ENCODE data around the gene ANKRD11. TPM values are rescaled to one million over a fixed set of nuclear protein-coding genes. Genes with fewer than 3 reads are reported as not detected.
"Not testable (repeated sequence)": the region's sequence is repeated elsewhere in the genome, so short reads cannot be mapped to it uniquely, and the experiment has no call there.

Gene ANKRD11
- total RNA-seq, 1 experiment from 2014 or later = 28.5 TPM

- no peak for DNase-seq
- no peaks in the 10 kb centered on the region for H4K20me1 ChIP-seq (ENCODE audit: insufficient read depth, low read depth, low read length)
- H3K9me3 ChIP-seq (ENCODE audit: low read length) = no peaks in the 10 kb centered on the region
- no peaks in the 10 kb centered on the region for H3K4me1 ChIP-seq (ENCODE audit: low read length)
- no peak overlapping the region for H3K4me3 ChIP-seq (ENCODE audit: low read length)
- H3K9ac ChIP-seq (ENCODE audit: low read length) = no peak overlapping the region
- no peaks in the 10 kb centered on the region for H3K9me2 ChIP-seq (replicated peaks; ENCODE audit: insufficient read depth, low read length)
- no peaks in the 10 kb centered on the region for H3K79me2 ChIP-seq (ENCODE audit: low read length)
- no peaks in the 10 kb centered on the region for H3K27me3 ChIP-seq (ENCODE audit: low read length)
- H3K4me2 ChIP-seq (ENCODE audit: low read depth, low read length, poor library complexity, severe bottlenecking) = no peak overlapping the region
- H2AFZ ChIP-seq (ENCODE audit: low read length) = no peak overlapping the region
- H3K36me3 ChIP-seq (ENCODE audit: insufficient read depth, low read length) = no peaks in the 10 kb centered on the region
- H3K27ac ChIP-seq (ENCODE audit: low read length) = no peak overlapping the region
These were observed 242.0 kb downstream of the ANKRD11 start for GRCh38 chr16:89248196-89248982.

DNA sequence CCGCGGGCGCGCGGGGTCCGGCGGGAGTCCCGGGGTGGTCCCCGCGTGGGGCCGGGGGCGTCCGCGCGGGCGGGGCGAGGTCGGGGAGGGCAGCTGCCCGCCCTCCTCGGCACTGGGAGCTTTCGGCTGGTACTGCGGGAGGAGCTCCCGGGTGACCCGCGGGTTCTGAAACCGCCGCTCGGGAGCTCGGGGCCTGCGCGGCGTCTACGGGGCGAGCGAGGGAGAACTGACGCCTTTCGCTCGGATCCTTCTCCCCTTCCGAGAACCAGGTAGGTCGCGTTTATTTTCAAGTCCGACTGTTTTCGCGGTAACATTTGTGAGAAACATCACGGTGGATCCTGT is 242.7 kb downstream of the ANKRD11 start:
- H3K9me2 ChIP-seq (replicated peaks; ENCODE audit: insufficient read depth, low read length); H3K4me2 ChIP-seq (ENCODE audit: low read depth, low read length, poor library complexity, severe bottlenecking); H3K4me1 ChIP-seq (ENCODE audit: low read length); H4K20me1 ChIP-seq (ENCODE audit: insufficient read depth, low read depth, low read length); H3K27me3 ChIP-seq (ENCODE audit: low read length); DNase-seq; H3K79me2 ChIP-seq (ENCODE audit: low read length); H2AFZ ChIP-seq (ENCODE audit: low read length); H3K36me3 ChIP-seq (ENCODE audit: insufficient read depth, low read length); H3K9me3 ChIP-seq (ENCODE audit: low read length); H3K4me3 ChIP-seq (ENCODE audit: low read length); H3K27ac ChIP-seq (ENCODE audit: low read length); H3K9ac ChIP-seq (ENCODE audit: low read length): not testable (repeated sequence)

GRCh38 chr16:89246903-89247733 is 243.2 kb downstream of the ANKRD11 start:
- Histone ChIP-seq H3K4me1 (ENCODE audit: low read length) (no peaks in the 10 kb centered on the region), H3K9ac (ENCODE audit: low read length) (no peak overlapping the region), H3K9me2 (replicated peaks; ENCODE audit: insufficient read depth, low read length) (no peaks in the 10 kb centered on the region), H4K20me1 (ENCODE audit: insufficient read depth, low read depth, low read length) (no peaks in the 10 kb centered on the region), H3K9me3 (ENCODE audit: low read length) (no peaks in the 10 kb centered on the region), H3K27ac (ENCODE audit: low read length) (no peak overlapping the region), H3K27me3 (ENCODE audit: low read length) (no peaks in the 10 kb centered on the region), H3K79me2 (ENCODE audit: low read length) (no peaks in the 10 kb centered on the region), H3K36me3 (ENCODE audit: insufficient read depth, low read length) (no peaks in the 10 kb centered on the region), H2AFZ (ENCODE audit: low read length) (no peak overlapping the region), H3K4me3 (ENCODE audit: low read length) (no peak overlapping the region), H3K4me2 (ENCODE audit: low read depth, low read length, poor library complexity, severe bottlenecking) (no peak overlapping the region)
- peak; percentile 50 for DNase-seq

GRCh38 chr16:89246383-89246902 is 243.9 kb downstream of the ANKRD11 start:
- peaks cover 4% of the 10 kb centered on the region for H3K79me2 ChIP-seq (ENCODE audit: low read length)
- no peak overlapping the region for H3K4me3 ChIP-seq (ENCODE audit: low read length)
- no peaks in the 10 kb centered on the region for H3K9me2 ChIP-seq (replicated peaks; ENCODE audit: insufficient read depth, low read length)
- no peaks in the 10 kb centered on the region for H3K36me3 ChIP-seq (ENCODE audit: insufficient read depth, low read length)
- H3K4me1 ChIP-seq (ENCODE audit: low read length) = peaks cover 3% of the 10 kb centered on the region
- no peaks in the 10 kb centered on the region for H3K9me3 ChIP-seq (ENCODE audit: low read length)
- no peaks in the 10 kb centered on the region for H3K27me3 ChIP-seq (ENCODE audit: low read length)
- H3K9ac ChIP-seq (ENCODE audit: low read length) = no peak overlapping the region
- no peaks in the 10 kb centered on the region for H4K20me1 ChIP-seq (ENCODE audit: insufficient read depth, low read depth, low read length)
- H2AFZ ChIP-seq (ENCODE audit: low read length) = no peak overlapping the region
- DNase-seq = no peak
- H3K27ac ChIP-seq (ENCODE audit: low read length) = no peak overlapping the region
- H3K4me2 ChIP-seq (ENCODE audit: low read depth, low read length, poor library complexity, severe bottlenecking) = no peak overlapping the region

- Histone ChIP-seq H4K20me1 (ENCODE audit: insufficient read depth, low read depth, low read length) (no peaks in the 10 kb centered on the region), H3K9me2 (replicated peaks; ENCODE audit: insufficient read depth, low read length) (no peaks in the 10 kb centered on the region), H3K4me3 (ENCODE audit: low read length) (no peak overlapping the region), H2AFZ (ENCODE audit: low read length) (no peak overlapping the region), H3K9ac (ENCODE audit: low read length) (no peak overlapping the region), H3K9me3 (ENCODE audit: low read length) (no peaks in the 10 kb centered on the region), H3K36me3 (ENCODE audit: insufficient read depth, low read length) (no peaks in the 10 kb centered on the region), H3K4me2 (ENCODE audit: low read depth, low read length, poor library complexity, severe bottlenecking) (no peak overlapping the region), H3K27me3 (ENCODE audit: low read length) (no peaks in the 10 kb centered on the region), H3K27ac (ENCODE audit: low read length) (no peak overlapping the region), H3K4me1 (ENCODE audit: low read length) (peaks cover 7% of the 10 kb centered on the region), H3K79me2 (ENCODE audit: low read length) (peaks cover 4% of the 10 kb centered on the region)
- no peak for DNase-seq
These were observed 245.6 kb downstream of the ANKRD11 start for GRCh38 chr16:89244754-89245153.

GRCh38 chr16:89244264-89244663 is 246.1 kb downstream of the ANKRD11 start:
- H3K36me3 ChIP-seq (ENCODE audit: insufficient read depth, low read length); H3K9me2 ChIP-seq (replicated peaks; ENCODE audit: insufficient read depth, low read length); H3K9me3 ChIP-seq (ENCODE audit: low read length); H3K4me2 ChIP-seq (ENCODE audit: low read depth, low read length, poor library complexity, severe bottlenecking); H2AFZ ChIP-seq (ENCODE audit: low read length); H3K79me2 ChIP-seq (ENCODE audit: low read length); H3K4me3 ChIP-seq (ENCODE audit: low read length); DNase-seq; H4K20me1 ChIP-seq (ENCODE audit: insufficient read depth, low read depth, low read length); H3K9ac ChIP-seq (ENCODE audit: low read length); H3K27ac ChIP-seq (ENCODE audit: low read length); H3K4me1 ChIP-seq (ENCODE audit: low read length); H3K27me3 ChIP-seq (ENCODE audit: low read length): not testable (repeated sequence)

- no peak overlapping the region for H3K4me2 ChIP-seq (ENCODE audit: low read depth, low read length, poor library complexity, severe bottlenecking)
- no peaks in the 10 kb centered on the region for H3K9me3 ChIP-seq (ENCODE audit: low read length)
These were observed 246.7 kb downstream of the ANKRD11 start for GRCh38 chr16:89243664-89244063.

DNA sequence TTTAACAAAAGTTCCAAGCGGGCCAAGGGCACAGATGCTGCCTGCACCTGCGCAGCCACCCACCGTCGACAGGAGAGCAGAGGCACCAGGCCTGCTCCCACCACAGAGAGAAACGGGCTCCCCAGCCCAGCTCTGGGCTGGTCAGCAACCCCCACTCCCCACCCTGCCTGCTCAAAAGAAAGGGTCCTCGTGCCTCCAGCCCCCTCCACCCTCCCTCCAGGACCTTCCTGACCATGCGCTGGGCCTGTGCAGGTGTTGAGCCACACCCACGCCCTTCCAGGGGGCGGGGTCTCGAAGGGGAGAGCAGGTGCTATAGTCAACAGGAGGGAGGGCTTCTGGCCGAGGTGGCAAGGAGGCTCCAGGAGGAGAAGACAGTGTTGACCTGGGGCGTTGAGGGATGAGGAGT is 247.6 kb downstream of the ANKRD11 start:
- H3K9me2 ChIP-seq (replicated peaks; ENCODE audit: insufficient read depth, low read length) = no peaks in the 10 kb centered on the region
- no peak overlapping the region for H3K4me2 ChIP-seq (ENCODE audit: low read depth, low read length, poor library complexity, severe bottlenecking)
- no peak overlapping the region for H3K9ac ChIP-seq (ENCODE audit: low read length)
- H4K20me1 ChIP-seq (ENCODE audit: insufficient read depth, low read depth, low read length) = no peaks in the 10 kb centered on the region
- no peak for DNase-seq
- H2AFZ ChIP-seq (ENCODE audit: low read length) = no peak overlapping the region
- no peaks in the 10 kb centered on the region for H3K9me3 ChIP-seq (ENCODE audit: low read length)
- no peak overlapping the region for H3K4me3 ChIP-seq (ENCODE audit: low read length)
- peaks cover 7% of the 10 kb centered on the region for H3K4me1 ChIP-seq (ENCODE audit: low read length)
- no peak overlapping the region for H3K27ac ChIP-seq (ENCODE audit: low read length)
- H3K79me2 ChIP-seq (ENCODE audit: low read length) = peaks cover 4% of the 10 kb centered on the region
- no peaks in the 10 kb centered on the region for H3K36me3 ChIP-seq (ENCODE audit: insufficient read depth, low read length)
- no peaks in the 10 kb centered on the region for H3K27me3 ChIP-seq (ENCODE audit: low read length)

More at GRCh38 chr16:89243664-89244063, 246.7 kb downstream of the ANKRD11 start:
- Histone ChIP-seq H3K4me1 (ENCODE audit: low read length) (peaks cover 7% of the 10 kb centered on the region), H3K79me2 (ENCODE audit: low read length) (peaks cover 4% of the 10 kb centered on the region), H3K9me2 (replicated peaks; ENCODE audit: insufficient read depth, low read length) (no peaks in the 10 kb centered on the region), H3K9ac (ENCODE audit: low read length) (no peak overlapping the region), H3K27ac (ENCODE audit: low read length) (no peak overlapping the region), H2AFZ (ENCODE audit: low read length) (no peak overlapping the region), H3K27me3 (ENCODE audit: low read length) (no peaks in the 10 kb centered on the region), H4K20me1 (ENCODE audit: insufficient read depth, low read depth, low read length) (no peaks in the 10 kb centered on the region), H3K4me3 (ENCODE audit: low read length) (no peak overlapping the region), H3K36me3 (ENCODE audit: insufficient read depth, low read length) (no peaks in the 10 kb centered on the region)
- DNase-seq = no peak
